Muscle of back (tissue), 11 donors: Measurements from ENCODE around the gene NCOR1. TPM values are rescaled to one million over a fixed set of nuclear protein-coding genes. Genes with fewer than 3 reads are reported as not detected.

Source experiments
- DNase-seq, 3 donors: peaks; one replicate each; pipeline versions ENCODE4 v3.0.0 to v3.0.0-alpha.2; 2013
- polyA plus RNA-seq, 10 donors: library from polyadenylated mRNA; unstranded; fragments of 120-200 nt; gene quantifications; one replicate each; pipeline ENCODE4 v1.2.1, GENCODE V29; 2013; ENCODE audit not compliant: insufficient read length in 10 of 10

Gene NCOR1
- polyA plus RNA-seq, 10 donors, result 49.3 to 76.5 (median 58.8) TPM

- DNase-seq, result no peak
Observed at GRCh38 chr17:16036261-16036660, 179.1 kb downstream of the NCOR1 start.

- DNase-seq, result no peak
Observed at GRCh38 chr17:16033729-16034349, 181.5 kb downstream of the NCOR1 start.

GRCh38 chr17:16027708-16028584 lies 187.4 kb downstream of the NCOR1 start:
- peak in 1 of 3 donors; percentile 80 for DNase-seq

GRCh38 chr17:16026895-16027294 lies 188.4 kb downstream of the NCOR1 start:
- DNase-seq, result no peak

- no peak for DNase-seq
Observed at GRCh38 chr17:16025202-16025601, 190.1 kb downstream of the NCOR1 start.

GRCh38 chr17:16023881-16024280 lies 191.5 kb downstream of the NCOR1 start:
- no peak for DNase-seq

- no peak for DNase-seq
Observed at GRCh38 chr17:16019347-16019746, 196.0 kb downstream of the NCOR1 start.

- DNase-seq, result peak in 2 of 3 donors; percentile 13 to 38
Observed at GRCh38 chr17:16013943-16014407, 201.4 kb downstream of the NCOR1 start.

- no peak for DNase-seq
Observed at GRCh38 chr17:16007439-16007838, 207.9 kb downstream of the NCOR1 start.

GRCh38 chr17:16005636-16006035 lies 209.7 kb downstream of the NCOR1 start:
- no peak for DNase-seq

GRCh38 chr17:16003841-16004240 lies 211.5 kb downstream of the NCOR1 start:
- DNase-seq, result no peak

- DNase-seq, result no peak
Observed at GRCh38 chr17:16002708-16003260, 212.6 kb downstream of the NCOR1 start.

- DNase-seq, result no peak
Observed at GRCh38 chr17:16001226-16001897, 214.0 kb downstream of the NCOR1 start.

GRCh38 chr17:15999974-16000827 lies 215.1 kb downstream of the NCOR1 start:
- peak; percentile 11 to 82 (median 66) for DNase-seq

GRCh38 chr17:15999141-15999973 lies 216.0 kb downstream of the NCOR1 start, which contains the start of the genes TTC19 and ZSWIM7:
Gene TTC19 (plus strand): TSS chr17:15999824. CDS start chr17:15999849, 25 bp downstream.
Gene ZSWIM7 (minus strand): TSS chr17:15999704. CDS start chr17:15999594, 110 bp downstream.
- DNase-seq, result peak; percentile 94 to 99 (median 97)

GRCh38 chr17:15998031-15998562 lies 217.2 kb downstream of the NCOR1 start:
- no peak for DNase-seq

GRCh38 chr17:15996322-15996721 lies 219.0 kb downstream of the NCOR1 start:
- DNase-seq, result no peak

- peak in 1 of 3 donors; percentile 12 for DNase-seq
Observed at GRCh38 chr17:15981646-15982580, 233.4 kb downstream of the NCOR1 start.
